GM21723 (cell line): ENCODE results near the gene BEST3.

ENCODE experiments used
- ATAC-seq: cut with Tn5 transposase; IDR thresholded peaks from one replicate; pipeline ENCODE4 v1.9.1; 2021; ENCODE audit warnings: mild to moderate bottlenecking, moderate library complexity; ENCODE audit not compliant: unreplicated experiment

BEST3 gene

GRCh38 chr12:69698769-69699540, at the start of gene BEST3:
Gene BEST3 (minus strand): TSS chr12:69699303. CDS start chr12:69697798, 1,505 bp downstream.
- no peak for ATAC-seq

DNA sequence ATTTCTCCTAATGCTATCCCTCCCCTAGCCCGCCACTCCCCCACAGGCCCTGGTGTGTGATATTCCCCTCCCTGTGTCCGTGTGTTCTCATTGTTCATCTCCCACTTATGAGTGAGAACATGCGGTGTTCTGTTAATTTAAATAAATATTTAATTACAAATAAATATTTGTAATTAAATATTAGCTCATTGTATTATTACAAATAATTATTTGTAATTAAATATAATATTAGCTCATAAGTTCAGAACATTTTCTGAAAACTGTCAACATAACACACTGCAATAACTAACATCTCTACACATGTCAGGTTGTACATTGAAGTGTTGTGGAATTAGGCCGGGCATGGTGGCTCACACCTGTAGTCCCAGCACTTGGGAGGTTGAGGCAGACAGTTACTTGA, 45.0 kb upstream of the BEST3 start:
- no peak for ATAC-seq

- peak; percentile 50 for ATAC-seq
These were observed 40.4 kb upstream of the BEST3 start for GRCh38 chr12:69739287-69740191.

- peak; percentile 83 for ATAC-seq
These were observed 39.5 kb upstream of the BEST3 start, which contains the start of gene RAB3IP for GRCh38 chr12:69738351-69739286. Gene RAB3IP (plus strand): TSS chr12:69738860. CDS start chr12:69755409, 16,549 bp downstream.

DNA sequence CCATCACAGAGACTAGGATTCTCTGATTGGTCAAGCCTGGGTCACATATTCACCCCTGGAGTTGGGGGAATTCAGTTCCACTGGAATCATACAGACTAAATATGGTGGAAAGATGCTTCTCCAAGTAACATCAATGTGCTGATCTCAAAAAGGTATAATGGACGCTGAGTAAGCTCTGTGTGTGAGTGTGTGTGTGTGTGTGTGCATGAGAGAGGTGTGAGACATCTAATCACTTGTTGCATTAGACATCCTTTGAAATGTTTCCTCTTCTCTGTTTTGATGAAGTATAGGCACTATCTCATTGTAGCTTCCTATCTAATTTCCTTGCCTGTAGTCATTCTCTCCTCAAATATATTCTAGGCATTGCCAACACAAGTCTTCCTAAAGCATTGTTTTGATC, 34.5 kb upstream of the BEST3 start:
- no peak for ATAC-seq

DNA sequence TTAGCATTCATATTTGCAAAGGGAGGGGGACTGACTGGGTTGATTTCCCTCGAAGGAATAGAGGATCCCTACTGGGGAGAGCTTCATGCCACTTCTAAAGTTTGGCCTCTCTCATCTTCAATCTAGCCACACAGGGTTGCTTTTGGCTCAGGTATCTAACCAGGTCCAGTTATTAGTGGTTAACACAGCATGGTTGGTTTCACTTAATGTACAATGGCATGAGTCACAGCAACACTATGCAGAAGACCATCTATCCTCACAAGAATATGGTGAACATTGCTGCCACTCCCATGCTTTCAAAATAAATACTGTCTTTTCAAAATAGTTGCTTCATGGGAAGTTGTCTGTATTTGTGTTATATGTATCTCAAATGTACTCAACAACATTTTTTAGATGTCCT, 33.0 kb upstream of the BEST3 start:
- ATAC-seq = no peak

DNA sequence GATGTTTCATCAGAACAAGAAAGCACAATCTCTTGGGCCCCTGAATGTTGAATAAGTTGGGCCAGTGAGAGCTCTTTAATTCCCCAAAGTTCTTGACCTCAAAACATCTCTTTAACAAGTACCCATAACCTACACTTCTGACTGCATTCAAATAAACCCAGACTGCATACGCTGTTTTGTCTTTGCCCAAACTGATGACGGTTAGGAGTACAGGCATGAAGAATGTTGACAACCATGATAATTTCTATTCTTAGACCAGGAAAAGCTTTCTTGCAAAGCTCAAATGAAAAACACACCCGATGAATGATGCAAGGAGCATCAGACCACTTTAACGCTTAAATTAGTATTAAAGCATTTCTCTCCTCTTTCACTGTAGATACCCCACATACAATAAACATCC, 27.8 kb upstream of the BEST3 start:
- ATAC-seq = no peak

- no peak for ATAC-seq
These were observed 21.6 kb upstream of the BEST3 start for GRCh38 chr12:69720750-69721149.

DNA sequence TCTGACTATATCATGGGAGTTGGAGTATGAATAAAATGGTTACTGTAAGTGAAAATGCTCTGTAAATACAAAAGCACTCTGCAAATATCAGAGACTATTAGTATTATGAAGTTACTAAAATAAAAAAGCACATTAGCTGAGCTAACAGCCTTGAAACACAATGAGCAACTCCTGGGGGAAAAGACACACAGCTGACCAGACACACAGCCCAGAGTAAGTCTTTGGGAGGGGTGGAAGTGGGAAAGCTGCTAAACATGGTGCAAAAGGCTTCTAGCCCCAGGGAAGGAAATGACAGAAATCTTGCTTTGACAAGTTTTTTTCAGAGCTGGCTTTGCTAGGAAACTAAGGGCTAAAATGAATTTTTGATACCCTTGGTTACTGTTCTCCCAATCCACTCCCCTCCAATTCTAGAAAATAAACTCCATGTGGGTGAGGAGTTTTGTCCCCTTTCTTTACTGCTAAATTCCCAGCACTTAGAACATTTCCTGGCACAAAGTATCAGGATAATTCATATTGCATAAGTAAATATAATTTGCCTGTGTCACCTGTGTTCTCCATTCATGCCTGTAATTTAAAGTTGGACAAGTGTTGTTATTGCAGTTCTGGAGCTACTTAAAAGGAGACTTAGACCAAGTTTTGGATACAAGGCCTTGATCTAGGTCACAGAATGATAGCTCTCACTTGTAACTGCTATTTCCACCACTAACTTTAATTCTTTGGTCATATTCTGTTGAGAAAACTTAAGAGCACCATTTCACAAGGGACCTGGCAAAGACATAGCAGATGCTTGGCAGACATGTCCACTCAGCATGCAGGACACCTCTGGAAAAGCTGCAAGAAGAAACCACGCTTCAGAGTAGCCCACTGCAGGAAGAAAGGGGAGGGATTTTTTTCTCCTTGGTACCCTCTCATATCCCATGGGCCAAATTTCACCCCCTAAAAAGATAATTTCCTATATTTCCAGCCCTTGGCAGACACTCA, 20.5 kb upstream of the BEST3 start:
- no peak for ATAC-seq

DNA sequence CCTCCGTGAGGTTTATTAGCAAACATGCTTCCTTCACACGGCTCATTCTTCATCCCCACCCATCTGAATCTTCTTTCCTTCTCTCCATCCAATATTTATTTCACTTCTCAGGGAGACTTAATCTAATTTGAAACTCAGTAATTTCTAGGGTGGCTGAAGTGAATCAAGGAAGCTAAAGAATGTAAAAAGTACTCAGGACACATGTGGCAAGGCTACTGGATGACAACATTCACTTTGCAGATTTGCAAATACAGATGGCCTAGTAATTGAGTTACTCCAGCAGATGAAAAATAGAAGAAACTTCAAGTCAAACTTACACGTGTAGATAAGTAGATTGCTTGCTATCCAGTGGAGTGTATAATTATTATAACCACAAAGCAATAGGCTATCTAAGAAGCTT, 15.4 kb upstream of the BEST3 start:
- no peak for ATAC-seq

- ATAC-seq = no peak
These were observed 13.7 kb upstream of the BEST3 start for GRCh38 chr12:69712826-69713225.

DNA sequence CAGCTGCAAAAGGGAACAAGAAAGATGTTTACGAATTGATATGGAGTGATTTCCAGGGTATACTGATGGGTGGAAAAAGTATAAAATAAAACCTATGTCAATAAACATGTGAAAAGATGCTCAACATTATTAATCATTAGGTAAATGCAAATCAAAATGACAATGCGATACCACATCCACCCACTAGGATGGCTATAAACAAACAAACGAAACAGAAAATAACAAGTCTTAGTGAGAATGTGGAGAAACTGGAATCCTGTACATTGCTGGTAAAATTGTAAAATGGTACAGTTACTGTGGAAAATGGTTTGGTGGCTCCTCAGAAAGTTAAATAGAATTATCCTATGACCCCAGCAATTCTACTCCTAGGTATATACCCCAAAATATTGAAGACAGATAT, 9.5 kb upstream of the BEST3 start:
- no peak for ATAC-seq

DNA sequence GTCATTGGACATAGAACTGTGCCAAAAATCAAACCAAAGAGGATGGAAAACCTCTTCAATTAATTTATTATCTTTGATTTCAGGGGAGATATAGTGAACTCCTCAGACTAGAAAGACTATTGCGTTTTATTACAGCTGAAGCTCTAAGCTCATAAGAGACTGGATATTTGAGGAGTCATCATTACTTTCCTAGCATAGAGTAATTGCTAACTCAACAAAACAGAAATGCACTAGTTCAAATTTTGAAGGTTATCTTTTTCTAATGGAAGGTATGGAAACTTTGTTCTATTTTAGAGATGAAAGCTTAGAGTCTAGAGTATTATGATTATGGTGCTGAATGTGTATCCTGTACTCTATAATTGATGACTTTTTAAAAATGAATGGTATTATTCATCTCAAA, 5.3 kb upstream of the BEST3 start:
- ATAC-seq = no peak

DNA sequence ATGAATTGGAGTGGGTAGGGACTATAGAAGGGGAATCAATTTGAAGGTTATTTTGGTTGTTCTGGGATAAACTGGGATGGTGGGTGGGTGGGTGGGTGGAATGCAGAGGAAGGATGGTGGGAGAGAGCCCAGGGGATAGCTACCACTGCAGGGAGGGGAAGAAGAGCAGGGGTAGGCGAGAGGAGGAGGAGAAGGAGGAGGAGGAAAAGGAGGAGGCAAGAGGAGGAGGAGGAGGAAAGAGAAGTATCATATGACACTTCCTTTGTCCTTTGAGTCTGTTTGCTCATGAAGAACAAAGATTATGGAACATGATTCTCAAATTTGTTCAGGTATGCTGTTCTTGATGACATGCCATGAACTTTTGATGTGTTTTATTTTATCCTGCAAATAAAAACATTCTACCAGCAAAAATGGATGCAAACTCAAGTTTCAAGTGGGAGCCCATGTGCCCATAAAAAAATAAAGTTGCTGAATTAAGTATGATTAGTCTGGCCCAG, 4.1 kb upstream of the BEST3 start:
- ATAC-seq = no peak

GRCh38 chr12:69701826-69702225, 2.7 kb upstream of the BEST3 start:
- no peak for ATAC-seq

- ATAC-seq = no peak
These were observed 1.0 kb downstream of the BEST3 start for GRCh38 chr12:69698054-69698453.

DNA sequence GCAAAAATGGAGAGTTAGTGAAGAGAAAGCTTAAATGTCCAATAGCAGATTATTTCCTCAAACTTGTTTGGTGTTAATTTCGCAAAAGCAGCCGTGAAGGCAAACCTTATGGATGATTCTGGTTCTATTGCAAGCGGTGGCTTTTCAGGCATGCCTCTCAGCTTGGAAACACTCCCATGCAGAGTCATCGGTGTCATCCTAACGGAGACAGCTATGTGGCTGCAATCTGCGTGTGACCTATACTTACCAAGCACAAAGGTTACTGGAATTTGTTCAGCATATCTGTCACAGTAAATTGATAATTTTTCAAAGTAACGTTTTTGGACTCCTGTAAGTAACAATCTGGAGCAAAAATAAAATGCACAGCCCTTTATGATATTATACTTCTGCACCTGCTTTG, 5.0 kb downstream of the BEST3 start:
- no peak for ATAC-seq

- ATAC-seq = no peak
These were observed 9.5 kb downstream of the BEST3 start for GRCh38 chr12:69689638-69690037.
